ENCODE measurements around the gene ARL8A. TPM values are rescaled to one million over a fixed set of nuclear protein-coding genes. Genes with fewer than 3 reads are reported as not detected.

Gene ARL8A
- polyA plus RNA-seq, 2 of the 4 experiments (the other 2 are of a cell fraction): 23.4 to 49.8 TPM

DNA sequence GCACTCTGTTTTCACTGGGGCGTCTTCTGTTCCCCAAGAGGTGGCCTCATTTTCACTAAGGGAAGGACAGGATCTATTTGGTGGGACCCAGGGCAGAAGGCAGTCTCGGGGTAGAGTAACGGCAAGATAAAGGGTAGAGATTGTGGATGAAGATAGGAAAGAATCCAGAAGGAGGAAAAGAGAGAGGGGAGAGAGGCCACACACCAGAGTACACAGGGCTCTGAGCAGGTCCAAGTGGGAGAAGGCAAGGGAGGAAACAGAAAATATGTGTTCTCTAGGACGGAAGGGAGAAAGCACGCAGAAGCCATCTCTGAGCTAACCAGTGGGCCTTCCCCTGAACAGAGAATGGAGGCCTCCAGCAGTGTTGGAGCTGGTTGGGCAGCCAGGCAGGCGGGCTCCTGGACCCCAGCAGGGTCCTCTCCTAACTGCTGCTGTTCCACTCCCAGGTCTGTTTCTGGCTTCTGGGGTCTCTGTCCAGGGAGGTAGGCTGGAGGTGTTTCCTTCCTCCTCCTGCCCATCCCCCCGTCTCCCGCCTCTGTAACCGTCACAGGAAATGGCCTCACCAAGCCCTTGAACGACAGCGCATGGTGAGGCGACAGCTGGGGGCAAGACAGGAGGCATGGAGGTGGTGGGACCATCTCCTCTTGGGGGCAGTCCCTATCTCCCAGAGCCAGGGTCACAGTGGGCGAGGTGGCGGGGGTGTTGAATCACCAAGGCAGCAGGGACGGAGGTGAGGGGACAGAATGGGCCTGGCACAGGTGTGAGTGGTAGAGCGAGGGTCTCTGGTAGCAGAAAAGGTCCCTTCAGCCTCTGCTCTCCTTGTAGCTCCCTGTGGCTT lies 15.2 kb upstream of the ARL8A start:
- H3K4me3 ChIP-seq: no peak overlapping the region
- FAIRE-seq (no peak), ATAC-seq (no peak), DNase-seq (ENCODE audit: low read depth in 1 of 2, low spot score in 1 of 2) (no peak)
- H3K9me3 ChIP-seq: no peaks in the 10 kb centered on the region
- WGBS (ENCODE audit: missing lambda C conversion rate): 94% methylated on average over 16 of the region's 16 CpGs
- POLR2A ChIA-PET: no interaction called here
- H3K27ac ChIP-seq: no peak overlapping the region; a peak in 1 of 6 replicates
- no peak for TF ChIP-seq MYC (IDR thresholded peaks at IDR 0.05; ENCODE audit: borderline replicate concordance, low read length)
- TF ChIP-seq ZSCAN20 (CRISPR knock-in tag; IDR thresholded peaks at IDR 0.05): no peak
- TF ChIP-seq MAFK (IDR thresholded peaks at IDR 0.05; ENCODE audit: partially characterized antibody): no peak
- no peak for TF ChIP-seq KDM1A (IDR thresholded peaks at IDR 0.05; ENCODE audit: low read depth)
- no peak for TF ChIP-seq TP53 (CRISPR knock-in tag; IDR thresholded peaks at IDR 0.05)
- TF ChIP-seq TFCP2L1 (CRISPR knock-in tag; IDR thresholded peaks at IDR 0.05): no peak
- no peak for TF ChIP-seq BHLHE40 (IDR thresholded peaks at IDR 0.05; ENCODE audit: low read depth, low read length)
- no peak for TF ChIP-seq EP300 (IDR thresholded peaks at IDR 0.05)
- TF ChIP-seq, protein P1, sequence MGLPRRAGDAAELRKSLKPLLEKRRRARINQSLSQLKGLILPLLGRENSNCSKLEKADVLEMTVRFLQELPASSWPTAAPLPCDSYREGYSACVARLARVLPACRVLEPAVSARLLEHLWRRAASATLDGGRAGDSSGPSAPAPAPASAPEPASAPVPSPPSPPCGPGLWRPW (IDR thresholded peaks at IDR 0.05): no peak
- no peak for TF ChIP-seq KDM5A (IDR thresholded peaks at IDR 0.05)
- TF ChIP-seq ESRRA (IDR thresholded peaks at IDR 0.05; ENCODE audit: borderline replicate concordance, low read length): no peak
- no peak for TF ChIP-seq CHD2 (IDR thresholded peaks at IDR 0.05; ENCODE audit: low read length, partially characterized antibody)
- TF ChIP-seq, protein P2, sequence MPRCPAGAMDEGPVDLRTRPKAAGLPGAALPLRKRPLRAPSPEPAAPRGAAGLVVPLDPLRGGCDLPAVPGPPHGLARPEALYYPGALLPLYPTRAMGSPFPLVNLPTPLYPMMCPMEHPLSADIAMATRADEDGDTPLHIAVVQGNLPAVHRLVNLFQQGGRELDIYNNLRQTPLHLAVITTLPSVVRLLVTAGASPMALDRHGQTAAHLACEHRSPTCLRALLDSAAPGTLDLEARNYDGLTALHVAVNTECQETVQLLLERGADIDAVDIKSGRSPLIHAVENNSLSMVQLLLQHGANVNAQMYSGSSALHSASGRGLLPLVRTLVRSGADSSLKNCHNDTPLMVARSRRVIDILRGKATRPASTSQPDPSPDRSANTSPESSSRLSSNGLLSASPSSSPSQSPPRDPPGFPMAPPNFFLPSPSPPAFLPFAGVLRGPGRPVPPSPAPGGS (IDR thresholded peaks at IDR 0.05): no peak
- no peak for TF ChIP-seq CBX8 (IDR thresholded peaks at IDR 0.05)
- no peak for TF ChIP-seq EHMT2 (IDR thresholded peaks at IDR 0.05; ENCODE audit: low read depth)
- no peak for TF ChIP-seq EHF (CRISPR knock-in tag; IDR thresholded peaks at IDR 0.05)
- CTCF ChIA-PET: interaction anchor here (0.9 to 2.1 kb wide), 7 partner anchors 14 to 156 kb away, joined by 3 to 10 read pairs (median 4); partner anchors contain the start of gene LGR6
- H3K4me1 ChIP-seq: peaks cover 23% of the 10 kb centered on the region
- no peak overlapping the region for H3K4me2 ChIP-seq

DNA sequence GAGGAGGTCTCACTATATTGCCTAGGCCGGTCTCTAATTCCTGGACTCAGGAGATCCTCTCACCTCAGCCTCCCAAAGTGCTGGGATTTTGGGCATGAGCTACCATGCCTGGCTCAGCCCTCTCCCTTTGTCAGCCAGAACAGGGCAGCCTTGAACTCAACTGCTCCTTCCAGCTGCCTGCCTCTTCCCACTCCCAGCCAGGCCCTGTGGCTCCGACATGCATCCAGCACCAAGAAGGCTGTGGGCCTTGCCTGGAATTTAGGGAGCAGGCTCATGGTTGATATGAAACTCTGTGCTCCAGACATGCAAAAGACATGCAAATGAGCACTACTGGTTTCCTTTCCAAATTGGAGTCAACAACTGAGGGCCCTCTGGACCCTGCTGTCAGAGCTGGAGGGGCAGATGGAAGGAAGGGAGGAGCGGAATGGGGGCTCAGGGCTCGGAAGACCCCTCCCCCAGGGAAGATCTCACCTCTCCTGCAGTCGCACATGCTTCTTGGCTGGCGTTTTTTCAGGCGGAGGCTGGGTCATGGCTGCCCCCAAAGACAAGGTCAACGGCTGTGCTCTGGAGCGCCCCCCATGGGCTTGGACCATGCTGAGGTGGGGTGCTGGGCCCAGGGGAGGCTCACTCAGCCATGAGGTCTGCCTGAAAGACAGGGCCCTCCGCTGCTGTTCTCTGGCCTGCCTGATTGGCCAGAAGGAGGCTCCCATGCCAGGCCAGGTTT lies 14.4 kb upstream of the ARL8A start:
- no peak for TF ChIP-seq CEBPB (IDR thresholded peaks at IDR 0.05)
- no peak for TF ChIP-seq NPAS2 (CRISPR knock-in tag; IDR thresholded peaks at IDR 0.05; ENCODE audit: borderline replicate concordance)
- no peak for TF ChIP-seq CHD4 (IDR thresholded peaks at IDR 0.05; ENCODE audit: borderline replicate concordance)
- no peak for TF ChIP-seq RAD21 (conservative IDR thresholded peaks at IDR 0.05 in 1 of 2, IDR thresholded peaks at IDR 0.05 in 1 of 2)
- no peak for TF ChIP-seq RFX5 (IDR thresholded peaks at IDR 0.05)
- no peak for TF ChIP-seq EHF (CRISPR knock-in tag; IDR thresholded peaks at IDR 0.05)
- TF ChIP-seq, protein P3, sequence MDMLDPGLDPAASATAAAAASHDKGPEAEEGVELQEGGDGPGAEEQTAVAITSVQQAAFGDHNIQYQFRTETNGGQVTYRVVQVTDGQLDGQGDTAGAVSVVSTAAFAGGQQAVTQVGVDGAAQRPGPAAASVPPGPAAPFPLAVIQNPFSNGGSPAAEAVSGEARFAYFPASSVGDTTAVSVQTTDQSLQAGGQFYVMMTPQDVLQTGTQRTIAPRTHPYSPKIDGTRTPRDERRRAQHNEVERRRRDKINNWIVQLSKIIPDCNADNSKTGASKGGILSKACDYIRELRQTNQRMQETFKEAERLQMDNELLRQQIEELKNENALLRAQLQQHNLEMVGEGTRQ (IDR thresholded peaks at IDR 0.05): no peak
- no peak for TF ChIP-seq RARB (CRISPR knock-in tag; IDR thresholded peaks at IDR 0.05)
- no peak for TF ChIP-seq EP300 (IDR thresholded peaks at IDR 0.05)
- no peak for TF ChIP-seq FOSL2 (IDR thresholded peaks at IDR 0.05)
- TF ChIP-seq FOSL2 (CRISPR knock-in tag; IDR thresholded peaks at IDR 0.05): no peak
- TF ChIP-seq RCOR1 (IDR thresholded peaks at IDR 0.05; ENCODE audit: low read depth, low read length): no peak
- TF ChIP-seq, protein P4, sequence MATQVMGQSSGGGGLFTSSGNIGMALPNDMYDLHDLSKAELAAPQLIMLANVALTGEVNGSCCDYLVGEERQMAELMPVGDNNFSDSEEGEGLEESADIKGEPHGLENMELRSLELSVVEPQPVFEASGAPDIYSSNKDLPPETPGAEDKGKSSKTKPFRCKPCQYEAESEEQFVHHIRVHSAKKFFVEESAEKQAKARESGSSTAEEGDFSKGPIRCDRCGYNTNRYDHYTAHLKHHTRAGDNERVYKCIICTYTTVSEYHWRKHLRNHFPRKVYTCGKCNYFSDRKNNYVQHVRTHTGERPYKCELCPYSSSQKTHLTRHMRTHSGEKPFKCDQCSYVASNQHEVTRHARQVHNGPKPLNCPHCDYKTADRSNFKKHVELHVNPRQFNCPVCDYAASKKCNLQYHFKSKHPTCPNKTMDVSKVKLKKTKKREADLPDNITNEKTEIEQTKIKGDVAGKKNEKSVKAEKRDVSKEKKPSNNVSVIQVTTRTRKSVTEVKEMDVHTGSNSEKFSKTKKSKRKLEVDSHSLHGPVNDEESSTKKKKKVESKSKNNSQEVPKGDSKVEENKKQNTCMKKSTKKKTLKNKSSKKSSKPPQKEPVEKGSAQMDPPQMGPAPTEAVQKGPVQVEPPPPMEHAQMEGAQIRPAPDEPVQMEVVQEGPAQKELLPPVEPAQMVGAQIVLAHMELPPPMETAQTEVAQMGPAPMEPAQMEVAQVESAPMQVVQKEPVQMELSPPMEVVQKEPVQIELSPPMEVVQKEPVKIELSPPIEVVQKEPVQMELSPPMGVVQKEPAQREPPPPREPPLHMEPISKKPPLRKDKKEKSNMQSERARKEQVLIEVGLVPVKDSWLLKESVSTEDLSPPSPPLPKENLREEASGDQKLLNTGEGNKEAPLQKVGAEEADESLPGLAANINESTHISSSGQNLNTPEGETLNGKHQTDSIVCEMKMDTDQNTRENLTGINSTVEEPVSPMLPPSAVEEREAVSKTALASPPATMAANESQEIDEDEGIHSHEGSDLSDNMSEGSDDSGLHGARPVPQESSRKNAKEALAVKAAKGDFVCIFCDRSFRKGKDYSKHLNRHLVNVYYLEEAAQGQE (IDR thresholded peaks at IDR 0.05): no peak
- TF ChIP-seq MAZ (IDR thresholded peaks at IDR 0.05; ENCODE audit: borderline replicate concordance, low read depth, low read length): no peak
- H3K4me3 ChIP-seq: no peak overlapping the region
- no peak for ATAC-seq
- H3K4me2 ChIP-seq: no peak overlapping the region
- H3K27ac ChIP-seq: no peak overlapping the region
- no peaks in the 10 kb centered on the region for H3K9me3 ChIP-seq
- no peak for DNase-seq (ENCODE audit: low read depth in 1 of 2, low spot score in 1 of 2)
- POLR2A ChIA-PET: no interaction called here
- H3K4me1 ChIP-seq: peaks cover 29% of the 10 kb centered on the region
- CTCF ChIA-PET: interaction anchor here (1.4 kb wide), 1 partner anchor 24 kb away, joined by 4 read pairs; no protein-coding TSS in a partner anchor
- 86% methylated on average over 9 of the region's 10 CpGs for WGBS (ENCODE audit: missing lambda C conversion rate)
- no peak for FAIRE-seq

Measured in A549 (cell line).